SK-N-SH (cell line): ENCODE data around the gene RRAD. TPM values are rescaled to one million over a fixed set of nuclear protein-coding genes. Genes with fewer than 3 reads are reported as not detected.
A peak's percentile ranks its signal among the peaks of the same experiment; 100 is the strongest.

Experiments
- CTCF ChIA-PET: fragments of 300-600, 350-600 bp; formaldehyde crosslinking; extraction: SDS; loops from one replicate; lab custom pipeline; 2021; lab: Yijun Ruan, JAX
- POLR2A ChIA-PET: fragments of 350-600 bp; sonication (Branson Sonifier 250); formaldehyde crosslinking; extraction: SDS; loops from one replicate; lab custom pipeline; 2020; ENCODE audit warnings: antibody characterized with exemption, inconsistent platforms; lab: Yijun Ruan, JAX
- DNase-seq: peaks from one replicate; pipeline ENCODE4 v3.0.0; 2012
- H2AFZ ChIP-seq: fragments of 200-600 bp; sonication (generic); 2 replicates; pipeline ENCODE4 v1.8.1; 2016; ENCODE audit warnings: antibody characterized with exemption, mild to moderate bottlenecking, low read depth
- H3F3A ChIP-seq: fragments of 200-600 bp; sonication (generic); replicated peaks from 2 replicates; pipeline ENCODE3; 2016; ENCODE audit warnings: antibody characterized with exemption, mild to moderate bottlenecking; ENCODE audit not compliant: insufficient read depth
- H3K27ac ChIP-seq, 2 experiments: fragments of 200-500 bp in 1 of 2; fragments of 200-600 bp in 1 of 2; sonication (Bioruptor generic) in 1 of 2; sonication (generic), shearing (Covaris generic) in 1 of 2; 2 replicates each; pipeline versions ENCODE4 v1.5.1 to v1.6.1; 2014 to 2016; ENCODE audit warnings: low read depth in 2 of 2, inconsistent platforms in 1 of 2, low read length in 1 of 2, mild to moderate bottlenecking in 1 of 2, mixed read lengths in 1 of 2
- H3K27me3 ChIP-seq: fragments of 200-600 bp; sonication (generic), shearing (Covaris generic); 2 replicates; pipeline ENCODE4 v1.6.1; 2016; ENCODE audit warnings: mixed run types; ENCODE audit not compliant: insufficient read depth
- H3K36me3 ChIP-seq, 2 experiments: fragments of 200-500 bp in 1 of 2; fragments of 200-600 bp in 1 of 2; sonication (Bioruptor generic) in 1 of 2; sonication (generic) in 1 of 2; replicated peaks in 1 of 2; 2 replicates each; pipeline versions ENCODE3 to v1.5.1; 2014 to 2016; ENCODE audit warnings: low read length in 1 of 2, mild to moderate bottlenecking in 1 of 2; ENCODE audit not compliant: insufficient read depth in 2 of 2, control insufficient read depth in 1 of 2
- H3K4me1 ChIP-seq, 2 experiments: fragments of 200-500 bp in 1 of 2; fragments of 200-600 bp in 1 of 2; sonication (Bioruptor generic) in 1 of 2; sonication (generic), shearing (Covaris generic) in 1 of 2; 2 replicates each; pipeline versions ENCODE4 v1.5.1 to v1.6.1; 2014 to 2016; ENCODE audit warnings: low read depth in 1 of 2, low read length in 1 of 2, mixed run types in 1 of 2; ENCODE audit not compliant: insufficient read depth in 2 of 2, control insufficient read depth in 1 of 2
- H3K4me2 ChIP-seq: fragments of 200-600 bp; sonication (generic), shearing (Covaris generic); 2 replicates; pipeline ENCODE4 v1.6.1; 2017; ENCODE audit warnings: mixed run types
- H3K4me3 ChIP-seq, 2 experiments: fragments of 200-500 bp in 1 of 2; fragments of 200-600 bp in 1 of 2; sonication (Bioruptor generic) in 1 of 2; sonication (generic), shearing (Covaris generic) in 1 of 2; 2 replicates each; pipeline versions ENCODE4 v1.5.1 to v1.8.1; 2014 to 2016; ENCODE audit warnings: low read depth in 2 of 2, inconsistent platforms in 1 of 2, low read length in 1 of 2, mild to moderate bottlenecking in 1 of 2, mixed read lengths in 1 of 2, moderate library complexity in 1 of 2
- H3K79me2 ChIP-seq: fragments of 200-600 bp; sonication (generic); 2 replicates; pipeline ENCODE4 v1.8.1; 2017; ENCODE audit warnings: mild to moderate bottlenecking; ENCODE audit not compliant: insufficient read depth
- H3K9ac ChIP-seq: fragments of 200-600 bp; sonication (generic); 2 replicates; pipeline ENCODE4 v1.6.1; 2017; ENCODE audit warnings: mixed run types
- H3K9me2 ChIP-seq: fragments of 200-600 bp; sonication (generic); 2 replicates; pipeline ENCODE4 v1.6.1; 2017; ENCODE audit warnings: mixed run types
- H3K9me3 ChIP-seq: fragments of 200-600 bp; sonication (generic); 2 replicates; pipeline ENCODE4 v1.6.1; 2017; ENCODE audit warnings: mixed run types, mild to moderate bottlenecking, moderate library complexity
- H4K20me1 ChIP-seq: fragments of 200-600 bp; sonication (generic); 2 replicates; pipeline ENCODE4 v1.6.1; 2017; ENCODE audit warnings: mild to moderate bottlenecking, mixed run types; ENCODE audit not compliant: insufficient read depth
- CHD2 ChIP-seq: fragments of 150-350 bp; IDR thresholded peaks from 2 replicates; pipeline ENCODE4 v1.6.1; 2018; ENCODE audit warnings: low read length; ENCODE audit not compliant: partially characterized antibody
- CTCF ChIP-seq: fragments of 200-600 bp; sonication (generic); IDR thresholded peaks from 2 replicates; pipeline ENCODE4 v1.6.1; 2017; ENCODE audit warnings: antibody characterized with exemption, mild to moderate bottlenecking, moderate library complexity
- ELF1 ChIP-seq: IDR thresholded peaks from 2 replicates; pipeline ENCODE4 v1.4.0; 2012
- EZH2phosphoT487 ChIP-seq: fragments of 200-600 bp; sonication (generic); IDR thresholded peaks from 2 replicates; pipeline ENCODE4 v1.6.1; 2017; ENCODE audit warnings: low read depth, mixed run types, mild to moderate bottlenecking, antibody characterized with exemption, moderate library complexity, borderline replicate concordance
- FOSL2 ChIP-seq: IDR thresholded peaks from 2 replicates; pipeline ENCODE4 v1.4.0; 2012; ENCODE audit warnings: low read depth, mild to moderate bottlenecking, moderate library complexity, borderline replicate concordance
- GATA2 ChIP-seq: sonication (generic); formaldehyde crosslinking; IDR thresholded peaks from 2 replicates; pipeline ENCODE4 v1.5.0; 2020; ENCODE audit warnings: mild to moderate bottlenecking, missing genetic modification reagents
- IRF3 ChIP-seq: fragments of 150-350 bp; IDR thresholded peaks from 2 replicates; pipeline ENCODE4 v1.6.1; 2016; ENCODE audit warnings: mild to moderate bottlenecking, low read depth, low read length
- MAX ChIP-seq: IDR thresholded peaks from 2 replicates; pipeline ENCODE4 v1.4.0; 2012; ENCODE audit warnings: low read depth
- MEF2A ChIP-seq: IDR thresholded peaks from 2 replicates; pipeline ENCODE4 v1.4.0; 2012; ENCODE audit warnings: low read depth, borderline replicate concordance
- NFIC ChIP-seq: IDR thresholded peaks from 2 replicates; pipeline ENCODE4 v1.4.0; 2012; ENCODE audit warnings: borderline replicate concordance
- NRF1 ChIP-seq: IDR thresholded peaks from 2 replicates; pipeline ENCODE4 v1.6.1; 2012; ENCODE audit warnings: low read depth, mild to moderate bottlenecking, low read length
- PBX3 ChIP-seq: IDR thresholded peaks from 2 replicates; pipeline ENCODE4; 2012
- RCOR1 ChIP-seq: fragments of 150-350 bp; IDR thresholded peaks from 2 replicates; pipeline ENCODE4 v1.6.1; 2017; ENCODE audit warnings: antibody characterized with exemption, low read length
- TCF12 ChIP-seq: IDR thresholded peaks from 2 replicates; pipeline ENCODE4 v1.4.0; 2012
- USF1 ChIP-seq: IDR thresholded peaks from 2 replicates; pipeline ENCODE4 v1.4.0; 2012; ENCODE audit warnings: low read depth, borderline replicate concordance
- USF2 ChIP-seq: fragments of 150-350 bp; IDR thresholded peaks from 2 replicates; pipeline ENCODE4 v1.6.1; 2017; ENCODE audit warnings: antibody characterized with exemption, low read length, low read depth, borderline replicate concordance
- ZBTB33 ChIP-seq: IDR thresholded peaks from 2 replicates; pipeline ENCODE4 v1.4.0; 2012; ENCODE audit warnings: low read depth, borderline replicate concordance
- WGBS: methylation state at CpG from one replicate; pipeline ENCODE4 v1.1.6; 2017; ENCODE audit warnings: low lambda C conversion rate; 5-methylcytosine and 5-hydroxymethylcytosine counted together
- polyA plus RNA-seq, 3 experiments: library from polyadenylated mRNA; depleted of rRNA; stranded (reverse); fragments of >200 nt; gene quantifications; 2 replicates each; pipeline ENCODE4 v1.2.3, GENCODE V29; 2012

The RRAD gene
- polyA plus RNA-seq, 1 of the 3 experiments (the other 2 are of a cell fraction): 9.3 TPM

GRCh38 chr16:66932076-66932475, 6.7 kb upstream of the RRAD start:
- Histone ChIP-seq H2AFZ (no peak overlapping the region), H3K36me3 (peaks cover under 1 to 3% of the 10 kb centered on the region in 2 experiments), H3K27me3 (no peaks in the 10 kb centered on the region), H3K9ac (no peak overlapping the region), H3K9me3 (no peaks in the 10 kb centered on the region), H3K4me2 (peak overlapping the region; percentile 96; the same call in 1 of the 2 replicates), H3F3A (peaks cover 18% of the 10 kb centered on the region), H3K4me1 (peaks cover 20 to 29% of the 10 kb centered on the region in 2 experiments; a peak in 3 of 4 replicates), H4K20me1 (peaks cover 11% of the 10 kb centered on the region; the same call in 1 of the 2 replicates), H3K9me2 (no peaks in the 10 kb centered on the region), H3K79me2 (peaks cover 50% of the 10 kb centered on the region), H3K27ac (no peak overlapping the region), H3K4me3 (no peak overlapping the region)
- WGBS: 94% methylated on average over 2 of the region's 4 CpGs
- TF ChIP-seq MEF2A (no peak), ELF1 (no peak), USF1 (no peak)
- CTCF ChIA-PET: interaction anchor here (1.2 to 4.2 kb wide), 4 partner anchors 8 to 37 kb away, joined by 3 to 35 read pairs (median 5); no protein-coding TSS in a partner anchor
- no peak for DNase-seq
- POLR2A ChIA-PET: no interaction called here

GRCh38 chr16:66931665-66932064, 6.3 kb upstream of the RRAD start:
- H3K4me2 ChIP-seq: no peak overlapping the region
- no peaks in the 10 kb centered on the region for H3K27me3 ChIP-seq
- H3K9me3 ChIP-seq: no peaks in the 10 kb centered on the region
- ChIA-PET POLR2A (interaction anchor here (1.1 kb wide), 1 partner anchor 22 kb away, joined by 3 read pairs; no protein-coding TSS in a partner anchor), CTCF (interaction anchor here (1.2 to 4.2 kb wide), 2 partner anchors 20 to 37 kb away, joined by 3 to 35 read pairs; no protein-coding TSS in a partner anchor)
- H3K4me1 ChIP-seq: peaks cover 20 to 29% of the 10 kb centered on the region in 2 experiments; a peak in 3 of 4 replicates
- no peak overlapping the region for H3K27ac ChIP-seq
- H3K79me2 ChIP-seq: peaks cover 46% of the 10 kb centered on the region
- H3F3A ChIP-seq: peaks cover 18% of the 10 kb centered on the region
- DNase-seq: no peak
- H3K9ac ChIP-seq: no peak overlapping the region
- no peaks in the 10 kb centered on the region for H3K9me2 ChIP-seq
- H3K4me3 ChIP-seq: no peak overlapping the region
- H3K36me3 ChIP-seq: peaks cover 0 to 3% of the 10 kb centered on the region in 2 experiments
- 96% methylated on average over 2 of the region's 2 CpGs for WGBS
- no peak overlapping the region for H2AFZ ChIP-seq
- H4K20me1 ChIP-seq: peaks cover 9% of the 10 kb centered on the region; the same call in 1 of the 2 replicates
- TF ChIP-seq RCOR1: no peak
- no peak for TF ChIP-seq IRF3
- TF ChIP-seq PBX3: no peak
- no peak for TF ChIP-seq TCF12
- no peak for TF ChIP-seq EZH2phosphoT487
- TF ChIP-seq USF1: no peak
- no peak for TF ChIP-seq CHD2
- TF ChIP-seq NFIC: no peak
- no peak for TF ChIP-seq FOSL2
- no peak for TF ChIP-seq GATA2 (CRISPR knock-in tag)
- no peak for TF ChIP-seq ZBTB33
- TF ChIP-seq MEF2A: no peak
- TF ChIP-seq USF2: no peak
- TF ChIP-seq CTCF: no peak
- TF ChIP-seq MAX: no peak
- no peak for TF ChIP-seq NRF1
